UCSD-AML1 (cell line): ENCODE data around the gene PCSK6.
"Not testable (repeated sequence)": the region's sequence is repeated elsewhere in the genome, so short reads cannot be mapped to it uniquely, and the experiment has no call there.

Experiments used
- DNase-seq: peaks from one replicate; lab custom pipeline; 2025; ENCODE audit not compliant: unreplicated experiment; lab: John Stamatoyannopoulos, UW

The PCSK6 gene

GRCh38 chr15:101463696-101464095, 25.8 kb downstream of the PCSK6 start:
- not testable (repeated sequence) for DNase-seq

DNA sequence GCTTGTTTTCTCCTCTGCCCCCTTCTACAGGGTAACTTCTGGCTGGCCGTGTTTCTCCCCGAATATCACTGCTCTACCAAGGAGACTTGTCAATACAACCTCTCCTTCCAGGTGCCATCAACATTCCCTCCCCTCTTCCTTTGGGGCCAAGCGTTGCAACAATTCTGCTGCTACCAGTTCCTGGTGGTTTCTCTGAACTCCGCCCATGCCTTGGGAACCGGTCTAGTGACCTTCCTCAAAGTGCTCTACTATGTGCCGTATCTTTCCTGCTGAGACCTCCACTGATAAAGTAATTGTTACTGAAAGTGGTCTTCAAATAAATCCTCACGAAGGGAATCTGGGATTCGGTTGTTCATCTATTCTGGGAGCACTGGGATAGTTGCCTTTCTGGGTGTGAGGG, 26.2 kb downstream of the PCSK6 start:
- no peak for DNase-seq

- DNase-seq, result no peak
Measured at GRCh38 chr15:101461097-101461496, 28.4 kb downstream of the PCSK6 start.

DNA sequence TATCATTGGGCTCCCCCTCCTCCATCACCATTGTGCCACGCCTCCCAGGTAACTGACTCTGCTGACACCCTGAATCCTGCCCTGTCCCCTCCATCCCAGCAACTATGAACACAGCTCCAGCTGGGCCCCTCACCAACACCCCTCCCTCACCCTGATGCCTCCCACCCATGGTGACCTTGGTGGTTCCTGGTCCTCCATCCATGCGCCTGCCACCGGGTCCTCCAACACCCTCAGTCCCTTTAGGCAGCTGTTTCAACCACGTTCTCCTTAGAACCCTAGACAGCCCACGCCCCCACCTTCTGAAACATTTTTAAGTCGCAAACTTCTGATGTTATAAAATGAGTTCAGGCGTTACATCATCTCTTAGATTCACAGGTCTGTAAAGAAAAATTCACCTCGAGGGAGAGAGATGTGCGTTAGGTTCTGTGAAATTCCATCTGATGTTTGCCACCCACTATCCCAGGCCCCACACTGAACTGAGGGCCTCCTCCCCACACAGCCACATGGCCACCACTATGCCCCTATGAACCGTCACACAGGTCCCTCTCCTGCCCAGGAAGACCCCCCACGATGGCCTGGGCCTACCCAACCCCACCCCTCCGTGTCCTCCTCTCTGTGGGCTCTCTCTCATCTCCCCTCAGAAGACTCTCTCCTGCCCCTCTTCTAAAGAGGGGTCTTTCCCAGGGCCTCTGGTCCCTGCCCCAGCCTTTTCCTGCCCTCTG, 29.8 kb downstream of the PCSK6 start:
- no peak for DNase-seq

DNA sequence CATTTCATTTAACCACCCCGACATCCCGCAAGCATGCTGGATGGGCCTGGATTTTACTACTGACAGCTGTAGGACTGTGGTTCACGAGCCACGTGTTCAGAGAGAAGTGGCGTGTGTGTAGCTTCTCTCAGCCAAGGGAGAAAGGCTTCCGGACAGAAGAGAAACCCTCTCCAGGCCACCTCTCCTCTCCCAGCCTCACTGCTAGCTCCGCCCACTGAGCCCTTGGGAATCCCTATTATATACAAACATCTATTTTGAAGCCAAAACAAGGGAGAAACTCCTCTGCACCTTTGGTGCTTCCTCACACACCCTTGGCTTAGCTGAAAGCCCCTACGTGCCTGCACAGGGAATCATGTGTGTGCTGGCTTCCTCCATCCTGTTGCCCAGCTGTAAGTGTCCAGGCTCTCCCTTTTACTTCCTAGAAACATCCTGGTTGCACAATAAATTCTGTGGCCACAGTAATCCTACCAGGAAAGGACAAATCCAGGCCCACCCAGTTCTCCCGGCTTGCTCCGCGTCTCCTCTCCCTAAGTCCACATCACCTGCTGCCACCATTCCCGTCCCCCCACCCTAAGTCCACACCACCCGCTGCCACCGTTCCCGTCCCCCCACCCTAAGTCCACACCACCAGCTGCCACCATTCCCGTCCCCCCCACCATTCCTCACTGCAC, 30.5 kb downstream of the PCSK6 start:
- DNase-seq, result no peak

- DNase-seq, result no peak
Measured at GRCh38 chr15:101458158-101458900, 31.2 kb downstream of the PCSK6 start.

DNA sequence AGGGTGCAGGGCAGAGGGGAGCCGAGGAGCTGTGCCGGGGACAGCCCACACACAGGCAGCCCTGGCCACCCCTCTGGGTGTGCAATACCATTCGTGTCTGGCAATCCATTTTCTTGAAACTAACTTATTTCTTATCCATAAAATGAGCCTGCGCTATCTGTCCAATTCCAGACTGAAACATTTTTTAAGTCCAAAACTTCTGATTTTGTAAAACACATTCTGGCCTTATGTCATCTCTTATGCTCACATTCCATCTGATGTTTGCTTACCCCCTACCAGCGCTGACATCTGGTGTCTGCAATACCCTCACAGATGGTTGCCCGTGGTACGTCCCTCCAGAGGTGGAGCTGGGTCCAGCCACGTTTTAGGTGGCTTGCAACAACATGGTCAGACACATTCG, 31.8 kb downstream of the PCSK6 start:
- no peak for DNase-seq

DNA sequence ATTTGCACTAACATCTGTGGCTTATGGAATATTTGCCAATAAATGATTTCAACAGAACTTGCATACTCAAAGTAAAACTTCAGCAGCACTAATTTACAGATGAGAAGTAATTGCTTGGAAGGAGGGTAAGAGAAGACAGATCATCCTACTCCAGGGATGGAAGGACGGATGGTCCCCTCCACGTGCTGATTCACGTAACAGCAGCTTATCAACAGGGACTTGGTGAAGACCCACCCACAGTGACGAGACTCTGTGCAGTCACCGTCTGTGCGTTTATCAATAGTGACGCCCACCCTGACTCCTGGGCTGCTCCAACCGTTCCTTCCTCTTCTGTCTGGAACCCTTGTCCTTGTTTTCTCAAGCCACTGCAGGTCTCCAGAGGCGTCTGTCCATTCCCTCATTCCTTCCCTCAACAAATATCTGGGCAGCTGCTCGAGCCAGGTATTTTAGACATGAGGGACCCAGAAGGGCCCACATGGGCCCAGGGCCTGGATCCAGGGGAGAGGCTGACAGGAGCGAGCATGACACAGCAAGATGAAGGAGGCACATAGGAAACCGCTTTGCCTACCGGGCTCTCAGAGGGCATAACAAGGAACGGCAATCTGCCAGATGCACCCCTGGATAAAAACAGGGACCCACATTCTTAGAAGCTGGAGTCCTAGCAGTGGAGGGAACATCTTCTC, 33.3 kb downstream of the PCSK6 start:
- DNase-seq, result no peak

DNA sequence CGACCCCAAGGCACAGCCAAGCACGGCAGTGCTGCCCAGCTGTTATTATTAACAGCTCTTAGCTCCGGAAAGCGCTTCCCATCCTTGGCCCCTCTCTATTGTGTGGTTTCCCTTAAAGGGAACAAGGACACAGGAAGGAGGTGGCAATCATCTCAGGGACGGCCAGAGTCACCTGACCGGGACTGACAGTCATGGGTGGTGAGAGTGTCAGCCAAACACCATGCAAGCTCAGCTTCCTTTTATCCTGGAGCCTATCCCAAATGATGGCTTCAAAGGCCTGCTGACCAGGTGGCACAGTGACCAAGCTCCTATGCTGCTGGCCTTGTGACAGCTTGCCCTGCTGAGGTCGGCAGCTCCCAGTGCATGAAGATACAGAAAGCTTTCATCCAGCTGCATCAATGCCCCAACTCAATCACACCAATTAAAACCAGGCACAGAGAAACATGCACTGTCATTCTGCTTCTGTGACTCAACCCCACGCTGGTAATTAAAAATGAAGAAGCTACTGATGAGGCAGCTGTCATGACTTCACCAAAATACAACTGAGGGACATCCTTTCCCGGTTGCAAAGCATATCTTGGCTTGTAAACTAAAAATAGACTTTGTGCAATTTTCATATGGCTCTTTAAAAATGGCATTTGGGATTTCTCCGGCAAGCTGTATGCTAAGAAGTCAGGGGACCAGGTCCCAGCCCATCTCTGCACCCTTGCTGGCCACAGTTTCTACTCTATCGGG, 34.0 kb downstream of the PCSK6 start:
- peak; percentile 73 for DNase-seq

GRCh38 chr15:101454781-101455180, 34.7 kb downstream of the PCSK6 start:
- not testable (repeated sequence) for DNase-seq

- DNase-seq, result no peak
Measured at GRCh38 chr15:101454365-101454764, 35.1 kb downstream of the PCSK6 start.

DNA sequence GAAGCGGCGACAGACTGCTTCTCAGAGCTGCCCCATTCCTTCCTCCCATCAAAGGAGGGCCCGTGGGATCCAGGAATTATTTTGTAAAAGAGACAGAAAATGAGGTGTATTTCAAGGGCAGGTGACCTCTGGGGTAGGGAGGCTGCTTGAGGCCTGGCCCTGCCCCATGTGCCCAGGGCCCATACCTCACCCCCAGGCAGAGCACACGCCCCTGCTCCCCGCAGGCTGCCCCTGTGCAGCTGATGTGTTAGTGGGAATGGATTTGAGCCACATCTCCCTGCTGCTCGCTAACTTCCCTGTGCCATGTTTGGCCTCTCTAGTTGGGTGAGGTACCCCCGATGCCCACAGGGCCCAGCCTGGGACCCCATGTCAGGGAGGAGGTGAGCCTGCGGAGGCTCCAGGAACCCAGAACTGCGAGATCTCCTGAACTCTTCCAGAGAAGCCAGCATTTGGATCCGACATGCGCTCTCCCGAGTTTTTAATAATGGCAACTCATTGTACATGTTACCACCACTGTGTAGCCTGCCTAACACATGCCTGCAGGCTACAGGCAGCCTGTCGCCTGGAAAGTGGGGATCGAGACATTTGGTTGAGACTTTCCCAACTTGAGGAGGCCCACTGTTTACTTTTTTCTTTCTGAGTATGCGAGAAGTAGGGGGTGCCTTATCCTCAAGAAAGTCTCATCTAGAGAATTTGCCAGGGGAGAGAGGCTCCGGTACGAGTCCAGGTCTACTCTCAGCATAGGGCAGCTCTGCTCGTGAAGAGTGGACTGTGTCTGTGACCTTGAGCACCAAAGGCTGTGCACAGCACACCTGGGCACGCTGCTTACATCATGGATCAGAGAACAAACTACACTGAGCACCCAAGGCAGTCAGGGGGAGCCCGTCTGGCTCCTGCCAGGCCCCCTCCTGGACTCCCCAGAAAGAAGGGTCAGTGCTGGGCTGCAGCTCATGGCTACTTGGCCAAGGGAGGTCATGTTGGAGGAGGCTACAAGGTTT, 36.1 kb downstream of the PCSK6 start:
- no peak for DNase-seq

DNA sequence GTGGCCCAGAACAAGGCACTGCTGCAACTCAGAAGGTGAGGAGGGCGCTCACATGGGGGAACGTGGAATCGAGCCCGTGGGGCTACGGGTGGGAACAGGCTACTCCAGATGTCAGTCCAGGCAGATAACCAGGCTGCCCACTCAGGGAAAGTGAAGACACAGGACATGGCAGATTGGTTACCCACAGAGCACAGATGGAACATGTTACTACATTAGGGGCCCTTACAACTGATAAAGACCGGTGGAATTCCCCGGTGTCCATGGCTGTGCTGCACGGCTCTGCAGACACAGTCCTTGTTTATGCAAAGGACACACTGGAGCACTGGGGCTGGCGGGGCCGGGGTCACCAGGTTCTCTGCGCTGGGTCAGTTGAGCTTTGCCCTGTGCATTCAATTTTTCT, 36.9 kb downstream of the PCSK6 start:
- no peak for DNase-seq

DNA sequence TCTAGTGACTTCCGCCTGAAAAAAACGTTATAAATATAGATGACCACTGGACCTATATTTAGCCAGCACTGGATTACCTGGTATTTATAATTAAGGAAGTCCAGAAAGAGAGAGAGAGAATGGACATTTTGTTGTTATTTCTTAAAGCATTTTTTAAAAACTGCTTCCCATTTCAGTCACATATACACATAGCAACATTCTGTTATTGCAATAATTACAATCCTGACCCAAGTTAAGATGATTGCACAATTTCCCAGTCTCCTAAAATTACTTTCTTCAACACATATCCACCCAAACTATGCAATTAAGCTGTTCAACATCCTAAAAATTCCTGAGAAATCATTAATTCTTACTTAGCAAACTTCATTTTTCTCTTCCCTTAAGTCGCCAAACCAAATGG, 37.7 kb downstream of the PCSK6 start:
- DNase-seq, result no peak

DNA sequence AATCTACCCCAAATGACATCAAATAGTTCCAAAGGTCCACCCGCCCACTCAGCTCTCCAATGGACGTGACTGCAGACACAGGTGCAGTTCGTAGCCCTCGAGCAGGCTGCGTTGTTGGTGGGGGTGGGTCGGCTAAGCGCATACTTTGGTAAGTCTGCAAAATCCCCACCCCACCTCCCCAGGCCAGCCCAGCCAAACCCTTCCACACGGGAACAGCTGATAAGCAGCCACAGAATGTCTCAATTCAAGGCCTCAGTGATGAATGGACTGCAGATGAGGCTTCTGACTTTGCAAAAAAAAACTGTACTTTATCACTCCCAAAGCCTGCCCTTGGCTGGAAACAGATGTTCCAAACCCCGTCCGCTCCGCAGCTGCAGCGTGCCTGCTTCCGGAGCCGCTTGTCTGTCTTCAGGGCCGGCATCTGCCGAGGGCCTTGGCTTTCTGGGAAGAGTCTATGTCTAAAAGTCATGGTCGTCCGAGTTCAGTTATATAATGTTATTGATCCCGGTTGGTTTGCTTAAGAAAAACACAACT, 38.2 kb downstream of the PCSK6 start:
- peak; percentile 90 for DNase-seq

DNA sequence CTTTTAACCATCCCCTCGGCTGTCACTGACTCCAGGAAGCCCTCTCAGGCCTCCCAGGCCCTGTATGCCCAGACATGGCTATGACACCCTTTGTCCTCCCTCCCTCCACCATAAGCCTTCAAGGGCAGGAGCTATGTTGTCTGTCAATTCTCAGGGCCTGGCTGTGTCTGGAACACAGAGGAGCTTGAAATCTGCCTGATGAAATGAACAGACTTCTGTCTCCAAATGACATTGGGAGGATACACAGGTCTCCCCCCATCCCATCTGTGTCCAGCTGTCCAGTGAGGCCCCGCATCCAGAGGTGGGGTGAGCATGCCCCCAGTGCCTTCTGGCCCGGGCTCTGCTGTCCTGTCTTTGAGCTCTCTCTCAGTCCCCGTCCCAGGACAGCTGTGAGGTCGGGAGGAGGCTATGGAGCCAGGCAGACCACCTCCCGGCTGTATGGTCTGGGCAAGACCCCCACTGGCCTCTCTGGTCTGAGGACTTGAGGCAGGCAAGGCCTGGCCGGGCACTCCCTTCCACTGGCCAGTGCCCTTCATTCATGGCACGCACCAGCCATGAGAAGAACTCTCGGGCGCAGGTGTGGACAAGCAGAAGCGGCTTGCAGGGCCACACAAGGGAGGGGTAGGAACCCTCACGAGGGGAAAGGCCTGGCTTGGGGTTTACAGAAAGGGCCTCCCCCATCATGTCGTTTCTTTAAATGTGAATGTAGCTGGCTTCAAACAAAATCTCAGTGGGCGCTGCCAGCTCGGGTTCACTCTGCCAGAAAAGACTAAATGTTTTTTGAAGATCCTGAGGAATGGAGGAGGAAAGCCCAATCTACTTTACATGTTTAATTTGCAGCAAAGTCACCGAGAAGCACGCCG, 38.9 kb downstream of the PCSK6 start:
- no peak for DNase-seq

DNA sequence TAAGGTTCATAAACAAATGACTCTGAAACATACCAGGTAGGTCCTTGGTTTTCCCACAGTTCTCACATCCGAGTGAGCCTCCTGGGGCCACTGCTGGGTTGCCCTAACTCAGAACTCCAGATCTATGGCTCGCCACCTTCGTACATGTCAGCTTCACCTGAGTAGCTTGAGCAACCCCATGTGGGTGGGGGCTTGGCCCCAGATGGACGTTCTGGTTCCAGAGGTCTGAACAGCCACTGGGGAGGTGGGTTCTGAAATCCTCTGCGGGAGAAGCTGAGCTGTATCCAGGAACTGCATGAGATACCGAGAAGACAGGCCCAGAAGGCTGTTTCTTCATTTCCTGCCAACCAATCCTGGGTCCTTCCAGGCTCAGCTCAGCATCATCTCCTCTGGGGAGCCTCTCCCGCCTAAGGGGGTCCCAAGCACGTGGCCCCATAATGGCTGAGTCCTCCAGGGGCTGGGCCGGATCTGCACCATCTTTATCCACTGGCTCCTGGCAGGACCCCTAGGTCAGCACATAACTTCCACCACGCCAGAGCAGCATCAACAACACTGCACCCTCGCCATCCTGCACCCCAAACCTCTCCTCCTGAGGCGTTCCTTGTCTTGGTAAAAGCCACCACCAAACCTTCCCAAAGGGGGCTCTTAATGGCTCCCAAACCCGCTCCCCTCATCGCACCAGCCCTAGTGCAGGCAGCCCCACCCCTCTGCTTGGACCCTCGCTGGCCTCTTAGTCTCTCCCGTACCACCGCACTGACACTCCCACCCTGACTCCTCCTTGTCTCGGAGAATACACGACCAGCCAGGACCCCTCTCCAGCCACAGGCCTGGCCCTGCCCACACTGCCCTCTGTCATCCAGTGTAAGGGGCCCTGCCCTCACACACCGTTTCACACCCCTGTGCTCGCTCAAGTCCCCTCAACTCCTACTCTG, 39.8 kb downstream of the PCSK6 start:
- no peak for DNase-seq
